Brain microvascular endothelial cell (primary cell): ENCODE measurements around the gene CPLX3.
A peak's percentile ranks its signal among the peaks of the same experiment; 100 is the strongest.

Source experiments
- DNase-seq: peaks from one replicate; pipeline ENCODE4 v3.0.0-alpha.2; 2020
- H3K27ac ChIP-seq: fragments of 250-450 bp; sonication (Bioruptor Pico); 2 replicates; pipeline ENCODE4 v1.5.1; 2020; ENCODE audit warnings: mild to moderate bottlenecking, moderate library complexity
- H3K27me3 ChIP-seq: fragments of 250-450 bp; sonication (Bioruptor Pico); replicated peaks from 2 replicates; pipeline ENCODE4 v1.5.1; 2020; ENCODE audit warnings: mild to moderate bottlenecking
- H3K36me3 ChIP-seq: fragments of 250-450 bp; sonication (Bioruptor Pico); replicated peaks from 2 replicates; pipeline ENCODE4 v1.5.1; 2020; ENCODE audit warnings: mild to moderate bottlenecking
- H3K4me3 ChIP-seq: 2 replicates; pipeline ENCODE4 v1.5.1; 2011; ENCODE audit warnings: low read depth, mild to moderate bottlenecking, control low read depth, low read length, moderate library complexity
- CTCF ChIP-seq: IDR thresholded peaks from 2 replicates; pipeline ENCODE4 v1.5.1; 2011; ENCODE audit warnings: low read depth, mild to moderate bottlenecking, moderate library complexity, low read length, control low read depth, inconsistent platforms; ENCODE audit errors: missing control alignments
- in situ Hi-C: cut with HindIII; loops from 2 replicates; pipeline ENCODE4 v1.10.0; 2017; ENCODE audit warnings: low sequenced_read_pairs, low pct_ligation_motif_present

Gene CPLX3

GRCh38 chr15:74873036-74873755, 46.8 kb downstream of the CPLX3 start, which contains the start of gene SCAMP2:
SCAMP2 (minus strand) TSS chr15:74873365; CDS start chr15:74873255, 110 bp downstream.
- TF ChIP-seq CTCF = no peak
- peak; percentile 93 for DNase-seq
- Histone ChIP-seq H3K36me3 (no peaks in the 10 kb centered on the region), H3K27ac (peak within 1 kb of the TSS; percentile 92), H3K4me3 (peak within 1 kb of the TSS; percentile 82), H3K27me3 (no peaks in the 10 kb centered on the region)
- in situ Hi-C loops = no loop called here

- TF ChIP-seq CTCF = no peak
- Histone ChIP-seq H3K27me3 (no peaks in the 10 kb centered on the region), H3K36me3 (no peaks in the 10 kb centered on the region), H3K4me3 (peak overlapping the region; percentile 82), H3K27ac (no peak overlapping the region)
- in situ Hi-C loops = no loop called here
- DNase-seq = no peak
Observed at GRCh38 chr15:74873756-74874424, 47.5 kb downstream of the CPLX3 start.

GRCh38 chr15:74878273-74878672, 51.8 kb downstream of the CPLX3 start:
- H3K4me3 ChIP-seq = no peak overlapping the region
- in situ Hi-C loops = no loop called here
- no peaks in the 10 kb centered on the region for H3K36me3 ChIP-seq
- H3K27ac ChIP-seq = no peak overlapping the region
- no peaks in the 10 kb centered on the region for H3K27me3 ChIP-seq
- TF ChIP-seq CTCF = no peak
- DNase-seq = no peak
